HepG2 (cell line): ENCODE measurements around the gene KRTCAP3. TPM values are rescaled to one million over a fixed set of nuclear protein-coding genes. Genes with fewer than 3 reads are reported as not detected.
A peak's percentile ranks its signal among the peaks of the same experiment; 100 is the strongest.

ENCODE experiments used
- FIP1L1 ChIP-seq: fragments of 200-400 bp; formaldehyde crosslinking; IDR thresholded peaks from 2 replicates; pipeline ENCODE4 v1.6.1; 2018; ENCODE audit warnings: low read depth, mild to moderate bottlenecking, low read length, moderate library complexity, borderline replicate concordance; ENCODE audit not compliant: insufficient read depth
- FOXM1 ChIP-seq: sonication (generic); formaldehyde crosslinking; IDR thresholded peaks from 2 replicates; pipeline ENCODE4 v1.5.0; 2020; ENCODE audit warnings: missing genetic modification reagents
- NFKBIZ ChIP-seq: IDR thresholded peaks from 2 replicates; pipeline ENCODE4 v1.6.1; 2018; ENCODE audit warnings: missing genetic modification reagents, missing compliant biosample characterization
- PAF1 ChIP-seq: IDR thresholded peaks from 2 replicates; pipeline ENCODE4 v1.6.1; 2016; ENCODE audit warnings: missing genetic modification reagents, missing compliant biosample characterization
- RERE ChIP-seq: IDR thresholded peaks from 2 replicates; pipeline ENCODE4 v1.6.1; 2016; ENCODE audit warnings: low read depth, missing genetic modification reagents, missing compliant biosample characterization
- SNAPC5 ChIP-seq: sonication (generic); formaldehyde crosslinking; IDR thresholded peaks from 2 replicates; pipeline ENCODE4 v1.8.1; 2023; ENCODE audit warnings: mild to moderate bottlenecking, missing genetic modification reagents, borderline replicate concordance
- ZHX2 ChIP-seq, 2 experiments: sonication (generic) in 1 of 2; formaldehyde crosslinking in 1 of 2; IDR thresholded peaks; 2 replicates each; pipeline versions ENCODE4 v1.6.1 to v1.9.0; 2014 to 2022; ENCODE audit warnings: antibody characterized with exemption in 1 of 2, borderline replicate concordance in 1 of 2, inconsistent platforms in 1 of 2, low read depth in 1 of 2, missing genetic modification reagents in 1 of 2
- ZNF562 ChIP-seq: sonication (generic); formaldehyde crosslinking; IDR thresholded peaks from 2 replicates; pipeline ENCODE4 v1.8.0; 2022; ENCODE audit warnings: missing genetic modification reagents, borderline replicate concordance
- polyA plus RNA-seq, 8 experiments: library from polyadenylated mRNA; depleted of rRNA in 3 of 8; stranded (reverse) in 7 of 8; unstranded in 1 of 8; fragments of >200 nt; fragmentation: Illumina TruSeq in 4 of 8; extraction: Trizol in 4 of 8; gene quantifications; 2 replicates each; pipeline versions ENCODE4 v1.2.1 to v1.2.3, GENCODE V29; 2011 to 2016; ENCODE audit warnings: low read depth in 4 of 8, missing spikeins in 1 of 8, mixed read lengths in 1 of 8; ENCODE audit not compliant: insufficient read depth in 1 of 8
- total RNA-seq, 5 experiments: library from RNA; depleted of rRNA; stranded (reverse); fragments of >200 nt; fragmentation: Illumina TruSeq; extraction: Trizol; gene quantifications; 2 replicates each; pipeline ENCODE4 v1.2.3, GENCODE V29; 2016; ENCODE audit warnings: low read depth in 1 of 5
- TF ChIP-seq, protein P1 (sequence below): sonication (generic); formaldehyde crosslinking; IDR thresholded peaks from 2 replicates; pipeline ENCODE4 v1.9.0; 2021; ENCODE audit warnings: missing genetic modification reagents, borderline replicate concordance
- TF ChIP-seq, protein P2 (sequence below): sonication (generic); formaldehyde crosslinking; IDR thresholded peaks from 2 replicates; pipeline ENCODE4 v1.9.0; 2021; ENCODE audit warnings: missing genetic modification reagents, mild to moderate bottlenecking, borderline replicate concordance

Gene KRTCAP3
- total and polyA plus RNA-seq, 2 of the 13 experiments (the other 11 are each of a cell fraction or from before 2014, with no cell fraction given), result 2.1 to 4.5 TPM

- TF ChIP-seq RERE (CRISPR knock-in tag), result no peak; the same call in 1 of the 2 replicates
- TF ChIP-seq, protein P1, sequence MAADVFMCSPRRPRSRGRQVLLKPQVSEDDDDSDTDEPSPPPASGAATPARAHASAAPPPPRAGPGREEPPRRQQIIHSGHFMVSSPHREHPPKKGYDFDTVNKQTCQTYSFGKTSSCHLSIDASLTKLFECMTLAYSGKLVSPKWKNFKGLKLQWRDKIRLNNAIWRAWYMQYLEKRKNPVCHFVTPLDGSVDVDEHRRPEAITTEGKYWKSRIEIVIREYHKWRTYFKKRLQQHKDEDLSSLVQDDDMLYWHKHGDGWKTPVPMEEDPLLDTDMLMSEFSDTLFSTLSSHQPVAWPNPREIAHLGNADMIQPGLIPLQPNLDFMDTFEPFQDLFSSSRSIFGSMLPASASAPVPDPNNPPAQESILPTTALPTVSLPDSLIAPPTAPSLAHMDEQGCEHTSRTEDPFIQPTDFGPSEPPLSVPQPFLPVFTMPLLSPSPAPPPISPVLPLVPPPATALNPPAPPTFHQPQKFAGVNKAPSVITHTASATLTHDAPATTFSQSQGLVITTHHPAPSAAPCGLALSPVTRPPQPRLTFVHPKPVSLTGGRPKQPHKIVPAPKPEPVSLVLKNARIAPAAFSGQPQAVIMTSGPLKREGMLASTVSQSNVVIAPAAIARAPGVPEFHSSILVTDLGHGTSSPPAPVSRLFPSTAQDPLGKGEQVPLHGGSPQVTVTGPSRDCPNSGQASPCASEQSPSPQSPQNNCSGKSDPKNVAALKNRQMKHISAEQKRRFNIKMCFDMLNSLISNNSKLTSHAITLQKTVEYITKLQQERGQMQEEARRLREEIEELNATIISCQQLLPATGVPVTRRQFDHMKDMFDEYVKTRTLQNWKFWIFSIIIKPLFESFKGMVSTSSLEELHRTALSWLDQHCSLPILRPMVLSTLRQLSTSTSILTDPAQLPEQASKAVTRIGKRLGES (CRISPR knock-in tag), result no peak
- no peak for TF ChIP-seq PAF1 (CRISPR knock-in tag)
- TF ChIP-seq FOXM1, result peak; percentile 19; the same call in 1 of the 2 replicates
- no peak for TF ChIP-seq ZNF562
- peak; percentile 73; the same call in 1 of the 2 replicates for TF ChIP-seq SNAPC5
- TF ChIP-seq NFKBIZ (CRISPR knock-in tag), result no peak
- TF ChIP-seq, protein P2, sequence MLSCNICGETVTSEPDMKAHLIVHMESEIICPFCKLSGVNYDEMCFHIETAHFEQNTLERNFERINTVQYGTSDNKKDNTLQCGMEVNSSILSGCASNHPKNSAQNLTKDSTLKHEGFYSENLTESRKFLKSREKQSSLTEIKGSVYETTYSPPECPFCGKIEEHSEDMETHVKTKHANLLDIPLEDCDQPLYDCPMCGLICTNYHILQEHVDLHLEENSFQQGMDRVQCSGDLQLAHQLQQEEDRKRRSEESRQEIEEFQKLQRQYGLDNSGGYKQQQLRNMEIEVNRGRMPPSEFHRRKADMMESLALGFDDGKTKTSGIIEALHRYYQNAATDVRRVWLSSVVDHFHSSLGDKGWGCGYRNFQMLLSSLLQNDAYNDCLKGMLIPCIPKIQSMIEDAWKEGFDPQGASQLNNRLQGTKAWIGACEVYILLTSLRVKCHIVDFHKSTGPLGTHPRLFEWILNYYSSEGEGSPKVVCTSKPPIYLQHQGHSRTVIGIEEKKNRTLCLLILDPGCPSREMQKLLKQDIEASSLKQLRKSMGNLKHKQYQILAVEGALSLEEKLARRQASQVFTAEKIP (CRISPR knock-in tag), result no peak
- TF ChIP-seq ZHX2 (IDR thresholded peaks at IDR 0.05; ENCODE audit: low read depth), result peak; percentile 52; the same call in 1 of the 2 replicates
- TF ChIP-seq ZHX2 (CRISPR knock-in tag; IDR thresholded peaks at IDR 0.05; ENCODE audit: borderline replicate concordance), result peak; percentile 92
- peak; percentile 83; the same call in 1 of the 2 replicates for TF ChIP-seq FIP1L1
Measured at GRCh38 chr2:27409321-27410073, 32.7 kb upstream of the KRTCAP3 start, which contains the start of gene PPM1G (continued).
